ENCODE results near the gene CCDC66.

CCDC66 gene

DNA sequence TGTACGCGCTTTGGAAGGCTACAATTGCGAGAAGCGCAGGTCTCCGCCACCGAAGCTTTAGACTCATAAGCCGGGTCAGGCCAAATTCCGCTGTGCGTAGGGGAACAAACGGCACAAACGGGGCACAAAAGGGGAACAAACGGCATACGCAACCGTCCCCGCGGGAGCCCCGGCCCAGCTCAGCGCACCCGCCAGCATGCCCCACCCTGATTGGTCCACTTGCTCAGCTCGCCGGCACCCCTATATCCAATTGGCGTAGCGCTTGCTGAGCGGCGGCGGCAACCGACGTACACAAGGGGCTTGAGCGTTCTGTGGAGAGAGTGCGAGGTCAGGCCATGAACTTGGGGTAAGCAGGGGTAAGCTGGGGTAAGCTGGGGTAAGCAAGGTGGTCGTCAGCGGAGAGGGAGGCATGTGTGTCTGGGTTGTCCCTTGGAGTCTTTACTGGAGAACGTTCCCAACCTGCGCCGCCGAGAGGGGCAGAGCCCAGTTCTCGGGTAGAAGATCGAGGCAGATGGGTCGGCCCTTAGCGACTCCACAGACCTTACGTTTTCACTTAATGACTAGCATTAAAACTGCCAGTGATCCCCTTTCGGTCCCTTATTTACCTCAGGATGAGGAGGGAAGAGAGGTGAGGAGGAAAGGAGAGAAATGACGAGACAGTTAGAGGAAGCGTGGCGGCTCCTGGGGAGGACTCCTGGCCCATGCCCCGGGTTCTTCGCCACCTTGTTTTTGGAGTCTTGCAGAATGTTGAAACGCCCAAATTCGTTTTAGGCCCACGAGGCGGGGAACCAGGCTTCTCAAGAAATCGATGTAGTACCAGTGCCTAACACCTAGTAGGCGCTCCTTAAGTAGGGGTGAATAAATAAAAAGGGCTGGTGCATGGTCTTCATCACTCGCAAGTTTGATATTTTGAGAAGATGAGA is at the start of gene CCDC66:
TSS of gene CCDC66 (plus strand) at position 268 of the 923 bp plus-strand sequence. CDS start at position 336, 68 bp downstream.
- H3K4me1 ChIP-seq (ENCODE audit: insufficient read depth, poor library complexity, severe bottlenecking), result peaks cover 6% of the 10 kb centered on the region
- H3K27me3 ChIP-seq (ENCODE audit: insufficient read depth, poor library complexity, severe bottlenecking), result peaks cover 29% of the 10 kb centered on the region
- TF ChIP-seq, protein P1, sequence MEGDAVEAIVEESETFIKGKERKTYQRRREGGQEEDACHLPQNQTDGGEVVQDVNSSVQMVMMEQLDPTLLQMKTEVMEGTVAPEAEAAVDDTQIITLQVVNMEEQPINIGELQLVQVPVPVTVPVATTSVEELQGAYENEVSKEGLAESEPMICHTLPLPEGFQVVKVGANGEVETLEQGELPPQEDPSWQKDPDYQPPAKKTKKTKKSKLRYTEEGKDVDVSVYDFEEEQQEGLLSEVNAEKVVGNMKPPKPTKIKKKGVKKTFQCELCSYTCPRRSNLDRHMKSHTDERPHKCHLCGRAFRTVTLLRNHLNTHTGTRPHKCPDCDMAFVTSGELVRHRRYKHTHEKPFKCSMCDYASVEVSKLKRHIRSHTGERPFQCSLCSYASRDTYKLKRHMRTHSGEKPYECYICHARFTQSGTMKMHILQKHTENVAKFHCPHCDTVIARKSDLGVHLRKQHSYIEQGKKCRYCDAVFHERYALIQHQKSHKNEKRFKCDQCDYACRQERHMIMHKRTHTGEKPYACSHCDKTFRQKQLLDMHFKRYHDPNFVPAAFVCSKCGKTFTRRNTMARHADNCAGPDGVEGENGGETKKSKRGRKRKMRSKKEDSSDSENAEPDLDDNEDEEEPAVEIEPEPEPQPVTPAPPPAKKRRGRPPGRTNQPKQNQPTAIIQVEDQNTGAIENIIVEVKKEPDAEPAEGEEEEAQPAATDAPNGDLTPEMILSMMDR (IDR thresholded peaks at IDR 0.05; ENCODE audit: poor library complexity, severe bottlenecking), result peak; percentile 81
- DNase-seq (ENCODE audit: low spot score) (peak; percentile 92), ATAC-seq (ENCODE audit: low read depth) (peak; percentile 99)
- peaks cover 39% of the 10 kb centered on the region for H3K36me3 ChIP-seq (ENCODE audit: low read depth)
- H3K27ac ChIP-seq (ENCODE audit: poor library complexity, severe bottlenecking), result peak within 1 kb of the TSS; percentile 49
- no peaks in the 10 kb centered on the region for H3K9me3 ChIP-seq (ENCODE audit: severe bottlenecking)
- peak within 1 kb of the TSS; percentile 53 for H3K4me3 ChIP-seq (ENCODE audit: severe bottlenecking)

DNA sequence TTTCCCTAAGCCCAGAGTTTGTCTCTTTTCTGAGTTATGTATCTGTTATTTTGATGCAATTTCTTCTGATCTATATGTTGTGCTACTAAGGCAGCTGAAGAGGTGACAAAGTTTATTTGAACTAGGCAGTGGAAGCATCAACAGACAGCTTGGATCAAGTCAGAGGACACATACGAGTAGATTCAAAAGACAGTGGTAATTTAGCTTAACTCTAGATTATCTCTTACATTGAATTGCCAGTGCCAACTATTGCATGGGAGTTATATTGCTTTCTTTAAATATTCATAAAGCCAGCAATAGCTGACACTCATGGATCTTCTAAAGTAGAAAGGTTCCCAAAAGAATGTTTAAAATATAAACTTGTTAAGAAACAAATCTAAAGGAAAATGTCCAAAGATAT is 37.3 kb upstream of the CCDC66 start:
- Histone ChIP-seq H3K4me3 (ENCODE audit: severe bottlenecking) (no peak overlapping the region), H3K27me3 (ENCODE audit: insufficient read depth, poor library complexity, severe bottlenecking) (peaks cover 6% of the 10 kb centered on the region), H3K9me3 (ENCODE audit: severe bottlenecking) (no peaks in the 10 kb centered on the region), H3K4me1 (ENCODE audit: insufficient read depth, poor library complexity, severe bottlenecking) (no peaks in the 10 kb centered on the region), H3K27ac (ENCODE audit: poor library complexity, severe bottlenecking) (no peak overlapping the region), H3K36me3 (ENCODE audit: low read depth) (no peaks in the 10 kb centered on the region)
- TF ChIP-seq, protein P1 (IDR thresholded peaks at IDR 0.05; ENCODE audit: poor library complexity, severe bottlenecking), result no peak
- ATAC-seq (ENCODE audit: low read depth) (no peak), DNase-seq (ENCODE audit: low spot score) (no peak)

- no peak for ATAC-seq (ENCODE audit: low read depth)
- H3K4me1 ChIP-seq (ENCODE audit: insufficient read depth, poor library complexity, severe bottlenecking), result no peaks in the 10 kb centered on the region
- peaks cover 6% of the 10 kb centered on the region for H3K27me3 ChIP-seq (ENCODE audit: insufficient read depth, poor library complexity, severe bottlenecking)
- no peak for DNase-seq (ENCODE audit: low spot score)
- H3K4me3 ChIP-seq (ENCODE audit: severe bottlenecking), result no peak overlapping the region
- TF ChIP-seq, protein P1 (IDR thresholded peaks at IDR 0.05; ENCODE audit: poor library complexity, severe bottlenecking), result no peak
- H3K27ac ChIP-seq (ENCODE audit: poor library complexity, severe bottlenecking), result no peak overlapping the region
- H3K36me3 ChIP-seq (ENCODE audit: low read depth), result no peaks in the 10 kb centered on the region
- no peaks in the 10 kb centered on the region for H3K9me3 ChIP-seq (ENCODE audit: severe bottlenecking)
Measured at GRCh38 chr3:56522374-56522773, 34.6 kb upstream of the CCDC66 start.

- Histone ChIP-seq H3K36me3 (ENCODE audit: low read depth) (no peaks in the 10 kb centered on the region), H3K4me1 (ENCODE audit: insufficient read depth, poor library complexity, severe bottlenecking) (no peaks in the 10 kb centered on the region), H3K4me3 (ENCODE audit: severe bottlenecking) (no peak overlapping the region), H3K9me3 (ENCODE audit: severe bottlenecking) (no peaks in the 10 kb centered on the region), H3K27me3 (ENCODE audit: insufficient read depth, poor library complexity, severe bottlenecking) (peaks cover 6% of the 10 kb centered on the region), H3K27ac (ENCODE audit: poor library complexity, severe bottlenecking) (no peak overlapping the region)
- ATAC-seq (ENCODE audit: low read depth) (no peak), DNase-seq (ENCODE audit: low spot score) (no peak)
- TF ChIP-seq, protein P1 (IDR thresholded peaks at IDR 0.05; ENCODE audit: poor library complexity, severe bottlenecking), result no peak
Measured at GRCh38 chr3:56525291-56525690, 31.7 kb upstream of the CCDC66 start.

DNA sequence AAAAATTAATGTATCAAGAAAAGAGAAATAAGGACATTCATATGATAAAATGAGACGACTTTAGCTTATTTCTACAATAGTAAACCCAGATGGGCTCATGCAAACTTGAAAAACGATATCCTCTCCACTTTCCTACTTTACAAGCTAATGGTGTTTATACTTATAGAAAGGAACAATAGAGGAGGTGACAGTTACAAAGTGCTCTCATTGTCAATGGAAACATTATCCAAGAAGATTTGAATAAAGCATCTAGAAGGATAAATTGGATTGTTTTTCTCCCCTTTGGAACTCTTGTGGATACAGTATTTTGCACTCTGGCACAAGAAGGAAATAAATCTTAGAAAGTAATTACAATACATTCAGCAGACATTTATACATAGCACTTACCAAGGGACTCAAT is 20.2 kb upstream of the CCDC66 start:
- no peak overlapping the region for H3K27ac ChIP-seq (ENCODE audit: poor library complexity, severe bottlenecking)
- H3K4me3 ChIP-seq (ENCODE audit: severe bottlenecking), result no peak overlapping the region
- no peaks in the 10 kb centered on the region for H3K4me1 ChIP-seq (ENCODE audit: insufficient read depth, poor library complexity, severe bottlenecking)
- H3K27me3 ChIP-seq (ENCODE audit: insufficient read depth, poor library complexity, severe bottlenecking), result peaks cover 5% of the 10 kb centered on the region
- TF ChIP-seq, protein P1 (IDR thresholded peaks at IDR 0.05; ENCODE audit: poor library complexity, severe bottlenecking), result no peak
- ATAC-seq (ENCODE audit: low read depth) (no peak), DNase-seq (ENCODE audit: low spot score) (no peak)
- H3K36me3 ChIP-seq (ENCODE audit: low read depth), result no peaks in the 10 kb centered on the region
- H3K9me3 ChIP-seq (ENCODE audit: severe bottlenecking), result no peaks in the 10 kb centered on the region

Measured in RWPE2 (cell line).